Femur (tissue), 1 donor: ENCODE measurements around the gene FAM83G.
"Not testable (repeated sequence)": the region's sequence is repeated elsewhere in the genome, so short reads cannot be mapped to it uniquely, and the experiment has no call there.

Experiments used
- DNase-seq: peaks from one replicate; pipeline ENCODE4 v3.0.0-alpha.2; 2017

The FAM83G gene

DNA sequence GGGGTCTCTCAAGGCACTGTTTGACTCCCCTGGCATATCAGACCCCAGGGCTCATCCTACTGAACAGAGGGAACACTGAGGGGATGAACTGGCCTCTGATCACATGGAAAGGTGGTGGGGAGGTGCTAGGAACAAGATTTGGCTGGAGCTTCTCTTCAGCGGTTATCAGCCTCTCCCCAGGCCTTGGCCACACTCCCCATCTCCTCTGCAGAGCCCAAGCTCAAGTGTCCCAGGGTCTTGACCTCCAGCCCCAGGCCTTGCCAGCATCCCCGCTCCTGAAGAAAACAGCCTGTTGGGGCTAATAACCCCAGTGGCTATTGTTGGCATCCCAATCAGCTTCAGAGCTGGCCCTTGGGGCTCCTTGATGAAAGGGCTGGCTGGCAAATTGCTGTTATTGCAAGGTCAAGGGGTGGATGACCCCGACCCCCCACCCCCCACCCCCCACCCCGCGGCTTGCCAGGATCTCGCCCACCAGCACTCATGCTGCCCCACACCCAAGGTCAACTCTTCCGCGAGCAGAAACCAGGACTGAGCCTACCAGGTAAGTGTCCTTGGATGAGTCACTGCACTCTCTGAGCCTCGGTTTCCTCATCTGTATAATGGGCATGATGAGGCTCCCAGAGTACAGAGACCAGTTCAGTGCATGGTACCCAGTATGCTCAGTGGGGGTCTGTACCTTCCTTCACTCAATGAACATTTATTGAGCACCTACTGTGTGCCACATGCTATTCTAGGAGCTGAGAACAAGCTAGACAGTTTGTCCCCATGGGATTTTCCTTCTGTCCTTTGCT is 18.8 kb upstream of the FAM83G start:
- DNase-seq = no peak

DNA sequence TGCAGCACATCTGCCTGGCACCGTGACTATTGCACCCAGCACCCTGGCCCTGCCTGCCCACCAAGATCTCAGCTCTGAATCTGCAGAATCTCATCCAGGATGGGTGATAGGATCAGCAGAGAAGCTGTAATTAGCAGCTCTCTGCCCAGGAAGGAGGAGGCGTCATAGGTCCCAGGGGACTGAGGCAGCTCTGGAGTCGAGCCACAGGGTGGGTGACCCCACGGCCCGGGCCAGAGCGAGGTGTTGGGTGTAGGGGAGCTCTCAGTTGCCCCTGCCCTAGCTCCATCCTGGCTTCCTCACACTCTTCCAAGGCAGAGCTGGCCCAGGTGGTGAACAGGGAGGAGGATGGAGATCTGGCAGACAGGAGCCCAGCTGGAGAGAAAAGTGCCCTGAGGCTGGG is 18.2 kb upstream of the FAM83G start:
- DNase-seq = no peak

- DNase-seq = no peak
Observed at GRCh38 chr17:19022128-19022527, 17.6 kb upstream of the FAM83G start.

DNA sequence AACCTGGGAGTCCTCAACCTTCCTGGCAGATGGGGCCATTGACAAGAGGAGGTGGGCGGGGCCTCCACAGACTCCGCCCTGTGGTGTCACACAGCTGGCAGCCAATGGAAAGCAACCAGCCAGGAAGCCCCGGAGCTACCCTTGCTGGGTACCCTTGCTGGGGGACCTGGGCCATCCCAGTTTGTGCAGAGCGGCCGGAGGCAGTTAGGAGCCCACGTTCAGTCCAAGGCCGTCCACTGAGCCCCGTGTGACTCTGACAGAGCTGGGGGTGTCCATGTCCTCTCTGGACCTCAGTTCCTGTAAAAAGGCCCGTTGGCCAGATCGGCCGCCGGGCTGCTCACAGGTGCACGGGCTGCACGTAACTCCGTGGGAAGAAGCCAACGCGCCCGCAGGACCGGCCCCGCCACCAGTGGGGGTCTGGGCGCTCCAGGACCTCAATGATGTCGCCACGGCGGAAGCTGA is 17.1 kb upstream of the FAM83G start:
- no peak for DNase-seq

GRCh38 chr17:19021011-19021621 is 16.6 kb upstream of the FAM83G start:
- DNase-seq = not testable (repeated sequence)

GRCh38 chr17:19020016-19020415 is 15.5 kb upstream of the FAM83G start:
- DNase-seq = no peak

GRCh38 chr17:19019041-19019941 is 14.7 kb upstream of the FAM83G start:
- DNase-seq = no peak

GRCh38 chr17:19018600-19018950 is 14.0 kb upstream of the FAM83G start:
- DNase-seq = no peak

DNA sequence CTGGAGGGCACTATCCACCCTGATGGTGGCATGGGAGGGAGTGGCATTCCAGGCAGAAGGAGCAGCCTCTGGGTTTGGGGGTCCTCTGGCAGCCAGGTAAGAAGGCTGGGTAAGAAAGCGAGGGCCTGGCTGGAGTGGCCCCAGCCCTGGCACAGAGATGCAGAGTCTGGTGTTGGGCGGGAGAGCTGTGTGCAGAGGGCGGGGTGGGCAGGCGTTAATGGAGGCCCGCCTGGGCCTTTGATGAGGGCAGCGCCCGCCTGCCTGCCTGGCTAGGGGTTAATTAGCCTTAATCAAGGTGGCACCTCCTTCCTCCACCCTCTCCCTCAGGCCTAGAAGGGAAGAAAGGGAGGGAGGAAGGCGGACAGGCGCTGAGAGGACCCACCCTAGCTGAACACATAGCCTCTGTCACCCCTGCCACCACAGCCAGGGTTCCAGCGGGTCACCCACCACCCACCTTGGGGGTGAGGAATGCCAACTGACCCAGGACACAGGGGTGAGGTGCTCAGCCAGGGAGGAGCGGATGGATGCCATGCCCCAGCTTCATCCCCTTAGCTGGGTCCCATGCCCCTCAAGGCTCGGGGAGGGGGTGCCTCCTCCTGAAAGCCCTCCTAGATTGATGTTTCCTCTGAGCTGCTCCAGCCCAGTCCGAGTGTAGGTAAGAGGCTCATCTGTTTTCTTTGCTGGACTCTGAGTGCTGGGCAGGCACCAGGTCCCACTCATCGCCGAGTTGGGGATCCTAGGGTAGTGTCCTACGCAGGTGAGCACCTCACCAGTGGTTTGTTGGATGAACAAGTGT is 13.4 kb upstream of the FAM83G start:
- DNase-seq = no peak

DNA sequence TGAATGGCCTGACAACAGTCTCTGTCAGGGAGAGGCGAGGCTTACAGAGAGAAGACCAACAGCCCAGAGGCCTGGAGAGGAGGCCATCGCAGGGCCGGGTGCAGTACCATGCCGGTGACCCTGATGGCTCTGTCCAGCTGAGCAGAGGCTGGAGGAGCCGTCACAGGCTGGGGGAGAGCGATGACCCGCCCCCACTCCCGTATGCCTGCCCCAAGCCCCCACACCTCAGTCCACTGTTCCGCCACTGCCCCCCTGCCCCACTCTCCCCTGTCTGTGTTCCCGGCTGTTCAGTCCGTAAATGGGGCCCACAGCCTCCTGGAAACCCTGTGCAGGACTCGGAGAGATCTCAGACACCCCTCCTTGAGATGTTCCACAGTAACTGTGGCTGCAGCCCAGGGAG is 12.8 kb upstream of the FAM83G start:
- DNase-seq = no peak

DNA sequence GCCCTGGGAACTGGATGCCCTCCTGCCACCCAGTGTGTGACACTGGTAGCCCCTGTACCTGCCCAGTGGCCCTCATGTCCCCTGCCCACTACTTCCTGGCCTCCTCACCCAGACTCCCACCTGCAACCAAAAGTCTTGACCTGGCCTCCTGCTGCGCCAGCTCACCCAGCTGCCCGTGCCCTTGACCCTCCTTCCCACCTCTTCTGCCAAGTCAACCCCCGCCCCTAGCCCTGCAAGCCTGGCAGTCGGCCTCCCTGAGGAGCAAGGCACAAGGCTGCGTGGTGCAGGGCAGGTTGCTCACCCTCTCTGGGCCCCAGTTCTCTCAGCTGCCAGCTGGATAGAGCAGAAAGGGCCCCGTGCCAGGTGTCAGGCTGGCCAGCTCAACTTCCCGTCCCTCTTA is 12.3 kb upstream of the FAM83G start:
- no peak for DNase-seq

GRCh38 chr17:19016297-19016696 is 11.7 kb upstream of the FAM83G start:
- DNase-seq = no peak

DNA sequence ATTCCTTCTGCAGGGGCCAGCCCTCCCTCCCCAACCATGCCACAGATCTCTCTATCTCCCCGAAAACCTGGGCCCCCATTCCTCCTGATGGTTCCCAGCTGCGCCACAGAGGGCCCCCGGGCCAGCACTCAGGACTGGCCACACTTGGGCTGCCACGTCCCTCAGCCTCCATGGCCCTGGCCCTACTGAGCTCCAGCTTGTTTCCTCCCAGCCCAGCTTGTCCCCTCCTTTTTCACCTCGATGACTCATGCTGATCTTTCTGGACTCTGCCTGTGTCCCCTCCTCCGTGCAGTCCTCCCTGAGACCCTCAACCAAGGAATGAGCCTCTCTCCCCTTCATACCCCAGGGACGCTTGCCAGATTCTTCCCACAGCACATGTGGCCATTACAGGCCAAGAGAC is 10.9 kb upstream of the FAM83G start:
- no peak for DNase-seq

DNA sequence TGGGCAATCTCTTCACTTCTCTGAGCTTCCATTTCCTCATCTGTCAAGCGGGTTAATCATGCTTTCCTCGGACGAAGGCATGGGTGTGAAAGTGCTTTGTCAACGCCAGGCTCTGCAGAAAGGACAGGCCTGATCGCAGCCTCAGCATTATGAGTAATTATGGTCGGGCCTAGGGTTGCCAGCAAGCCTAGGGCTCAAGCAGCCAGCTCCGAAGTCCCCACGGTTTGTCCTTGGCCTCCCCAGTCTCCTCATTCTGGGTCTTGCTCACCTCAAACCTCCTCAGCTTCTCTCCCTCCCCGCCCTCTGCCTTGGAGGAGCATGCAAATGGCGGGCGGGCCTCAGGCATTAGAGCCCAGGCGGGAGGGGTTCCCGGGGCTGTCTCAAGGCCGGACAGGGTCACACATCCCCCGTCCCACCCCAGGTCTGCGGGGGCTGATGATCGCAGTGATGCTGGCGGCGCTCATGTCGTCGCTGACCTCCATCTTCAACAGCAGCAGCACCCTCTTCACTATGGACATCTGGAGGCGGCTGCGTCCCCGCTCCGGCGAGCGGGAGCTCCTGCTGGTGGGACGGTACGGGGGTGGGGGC is 10.2 kb upstream of the FAM83G start:
- no peak for DNase-seq

- DNase-seq = no peak
Observed at GRCh38 chr17:19013806-19014627, 9.5 kb upstream of the FAM83G start.

DNA sequence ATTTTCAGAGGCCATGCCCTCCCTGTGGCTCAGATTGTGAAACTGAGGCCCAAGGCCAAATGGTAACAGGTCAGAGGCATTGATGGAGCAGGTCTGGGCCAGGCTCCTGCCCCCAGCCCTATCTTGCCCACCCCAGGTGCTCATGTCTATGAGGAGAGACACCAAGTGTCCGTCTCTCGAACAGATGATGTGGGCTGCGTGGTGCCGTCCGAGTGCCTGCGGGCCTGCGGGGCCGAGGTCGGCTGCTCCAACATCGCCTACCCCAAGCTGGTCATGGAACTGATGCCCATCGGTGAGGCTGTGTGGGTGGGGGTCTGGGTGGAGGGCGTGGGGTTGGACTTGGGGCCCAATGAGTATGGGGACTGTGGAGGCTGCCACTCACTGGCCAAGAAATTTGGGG is 8.7 kb upstream of the FAM83G start:
- DNase-seq = no peak

DNA sequence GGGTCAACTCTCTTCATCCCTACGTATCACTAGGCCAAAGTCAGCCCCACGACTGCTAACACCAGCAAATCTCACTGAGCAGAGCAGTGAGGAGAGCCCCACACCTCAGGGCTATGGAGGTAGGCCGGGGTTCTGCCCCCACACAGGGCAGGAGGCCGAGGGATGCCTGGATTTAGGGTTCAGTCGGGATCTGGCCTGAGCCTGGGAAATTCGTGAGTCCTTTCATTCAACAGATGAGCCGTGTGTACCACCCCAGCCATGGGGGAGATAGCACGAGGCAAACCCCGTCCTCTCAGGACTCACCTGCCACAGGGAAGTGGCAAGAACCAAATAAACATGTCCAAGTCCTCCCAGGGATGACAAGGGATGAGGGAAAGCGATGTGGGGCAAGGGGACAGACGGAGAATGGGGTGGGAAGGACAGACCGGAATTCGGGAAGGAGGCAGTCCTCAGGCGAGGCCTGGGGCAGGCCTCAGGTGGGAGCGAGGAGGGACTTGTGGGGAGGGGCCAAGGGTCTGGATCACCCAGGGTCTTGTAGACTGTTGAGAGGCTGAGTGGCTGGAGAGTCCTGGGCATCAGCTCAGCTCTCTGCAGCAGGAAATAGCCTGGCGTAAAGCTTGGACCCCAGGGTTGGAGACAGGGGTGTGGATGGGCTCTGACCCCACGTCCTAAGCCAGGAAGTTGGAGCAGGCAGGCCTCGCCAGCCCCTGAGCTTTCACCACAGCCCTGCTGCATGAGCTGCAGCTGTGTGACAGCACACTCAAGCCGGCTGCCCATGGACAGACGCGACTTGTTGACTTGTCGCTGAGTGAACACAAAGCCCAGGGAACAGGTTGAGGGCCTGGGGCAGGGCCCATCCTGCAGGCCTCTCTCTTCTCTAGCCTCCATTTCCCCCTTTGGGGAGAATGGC is 7.9 kb upstream of the FAM83G start:
- DNase-seq = no peak

- no peak for DNase-seq
Observed at GRCh38 chr17:19011581-19011980, 7.0 kb upstream of the FAM83G start.

- DNase-seq = no peak
Observed at GRCh38 chr17:19010729-19011505, 6.4 kb upstream of the FAM83G start.

- DNase-seq = no peak
Observed at GRCh38 chr17:19009970-19010369, 5.4 kb upstream of the FAM83G start.
